Aorta (tissue), 5 donors: ENCODE measurements around the gene LRP1B. TPM values are rescaled to one million over a fixed set of nuclear protein-coding genes. Genes with fewer than 3 reads are reported as not detected.

ENCODE experiments used
- ATAC-seq: fragments of 200-7000 bp; cut with Tn5 transposase; one replicate; pipeline ENCODE4 v1.9.1; 2022; ENCODE audit warnings: moderate library complexity; ENCODE audit not compliant: low FRiP score
- DNase-seq, 2 donors: peaks; one replicate each; pipeline ENCODE4 v3.0.0-alpha.2; 2020
- H3K27ac ChIP-seq, 2 donors: one replicate each; pipeline ENCODE4 v1.5.1; 2013; ENCODE audit warnings: low read length in 2 of 2, mild to moderate bottlenecking in 2 of 2, moderate library complexity in 2 of 2, control low read depth in 1 of 2, inconsistent platforms in 1 of 2, low read depth in 1 of 2
- H3K27me3 ChIP-seq, 2 donors: one replicate each; pipeline ENCODE4 v1.6.1; 2013; ENCODE audit warnings: control low read depth in 1 of 2, low read length in 1 of 2, mild to moderate bottlenecking in 1 of 2, moderate library complexity in 1 of 2; ENCODE audit not compliant: insufficient read depth in 2 of 2, control insufficient read depth in 1 of 2
- H3K36me3 ChIP-seq, 2 donors: one replicate each; pipeline ENCODE4 v1.6.1; 2013; ENCODE audit warnings: control low read depth in 1 of 2, low read length in 1 of 2, mild to moderate bottlenecking in 1 of 2; ENCODE audit not compliant: insufficient read depth in 2 of 2, control insufficient read depth in 1 of 2
- H3K4me1 ChIP-seq, 2 donors: one replicate each; pipeline ENCODE4 v1.6.1; 2013; ENCODE audit warnings: low read length in 2 of 2, control low read depth in 1 of 2, mild to moderate bottlenecking in 1 of 2, moderate library complexity in 1 of 2; ENCODE audit not compliant: insufficient read depth in 2 of 2, control insufficient read depth in 1 of 2
- H3K4me3 ChIP-seq, 2 donors: one replicate each; pipeline ENCODE4 v1.5.1; 2013; ENCODE audit warnings: low read length in 2 of 2, control low read depth in 1 of 2, mild to moderate bottlenecking in 1 of 2
- H3K9me3 ChIP-seq: one replicate; pipeline ENCODE4 v1.6.1; 2013; ENCODE audit warnings: mild to moderate bottlenecking, low read length; ENCODE audit not compliant: control insufficient read depth
- WGBS, 2 donors: extraction: QIAGEN DNeasy Blood & Tissue Kit; methylation state at CpG; one replicate each; pipeline ENCODE4 v1.1.7; 2013; 5-methylcytosine and 5-hydroxymethylcytosine counted together
- intact Hi-C, 2 donors: fragments of 100-400 bp; cut with DNase I; formaldehyde crosslinking; loops; one replicate each; pipeline versions ENCODE4 v1.14.2 to v1.15.0; 2022
- long read RNA-seq, 2 donors: library from polyadenylated mRNA; unstranded; transcript quantifications; one replicate each; pipeline ENCODE4 v2.0.0, GENCODE V29; 2020 to 2021
- polyA plus RNA-seq, 2 donors: library from polyadenylated mRNA; stranded (reverse); fragments of 200-250 nt; gene quantifications; one replicate each; pipeline ENCODE4 v1.2.3, GENCODE V29; 2013
- total RNA-seq, 2 donors: library from RNA; stranded (reverse); fragmentation: NEBNext Ultra II Directional; extraction: Animal tissue kit (Norgen Biotek cat#: 25700); gene quantifications; one replicate each; pipeline ENCODE4 v1.2.1, GENCODE V29; 2021
- donor health status: healthy with polysubstance abuse.
- donor health status: Bipolar disorder and iron deficiency.
- donor health status: DM: no; HTN: no; CAD: no.
- donor health status: DM: no; HTN: no; CAD: no.
- donor health status: DM: yes; HTN: yes; CAD: no.

LRP1B gene
- total RNA-seq (under 1 TPM; 0.33 to 0.94 TPM), polyA plus RNA-seq (not detected)
- long read RNA-seq, donor 1, partial matches to known transcripts, result 0 of 1 reads
- long read RNA-seq, donor 1, other reads (novel, unspliced or antisense), result 1 of 1 reads
- long read RNA-seq, donor 2, partial matches to known transcripts, result 0 of 2 reads
- long read RNA-seq, donor 2, other reads (novel, unspliced or antisense), result 2 of 2 reads

GRCh38 chr2:142131010-142131669, at the start of gene LRP1B:
TSS of gene LRP1B (minus strand) at chr2:142131016. CDS start at chr2:142130729, 287 bp downstream.
- DNase-seq (no peak), ATAC-seq (peak; percentile 42)
- H3K4me1 ChIP-seq, result peaks cover 0 to 2% of the 10 kb centered on the region in 2 donors
- WGBS, 2 donors, result 1 to 2% methylated on average over 21 of the region's 21 CpGs
- no peak within 1 kb of the TSS for H3K27ac ChIP-seq
- H3K36me3 ChIP-seq, result no peaks in the 10 kb centered on the region
- H3K27me3 ChIP-seq, result no peaks in the 10 kb centered on the region
- H3K4me3 ChIP-seq, result peak within 1 kb of the TSS; percentile 24 to 67
- intact Hi-C loops, result no loop called here
- no peaks in the 10 kb centered on the region for H3K9me3 ChIP-seq

GRCh38 chr2:142179686-142180085, 48.9 kb upstream of the LRP1B start:
- Histone ChIP-seq H3K9me3 (no peaks in the 10 kb centered on the region), H3K27me3 (no peaks in the 10 kb centered on the region), H3K4me3 (no peak overlapping the region), H3K4me1 (no peaks in the 10 kb centered on the region), H3K36me3 (no peaks in the 10 kb centered on the region), H3K27ac (no peak overlapping the region)
- no peak for ATAC-seq
- DNase-seq, result no peak
- WGBS, 2 donors, result 78 to 81% methylated on average over 1 of the region's 1 CpG
- intact Hi-C loops, result no loop called here

GRCh38 chr2:142178604-142179003, 47.8 kb upstream of the LRP1B start:
- no peaks in the 10 kb centered on the region for H3K9me3 ChIP-seq
- ATAC-seq (no peak), DNase-seq (no peak)
- intact Hi-C loops, result no loop called here
- no peaks in the 10 kb centered on the region for H3K36me3 ChIP-seq
- no peak overlapping the region for H3K4me3 ChIP-seq
- H3K27me3 ChIP-seq, result no peaks in the 10 kb centered on the region
- no peak overlapping the region for H3K27ac ChIP-seq
- WGBS, 2 donors, result 89 to 93% methylated on average over 1 of the region's 1 CpG
- H3K4me1 ChIP-seq, result no peaks in the 10 kb centered on the region

- H3K27me3 ChIP-seq, result no peaks in the 10 kb centered on the region
- DNase-seq (no peak), ATAC-seq (no peak)
- no peak overlapping the region for H3K4me3 ChIP-seq
- no peaks in the 10 kb centered on the region for H3K36me3 ChIP-seq
- intact Hi-C loops, result no loop called here
- WGBS, 2 donors, result 16 to 28% methylated on average over 1 of the region's 1 CpG
- no peak overlapping the region for H3K27ac ChIP-seq
- H3K9me3 ChIP-seq, result no peaks in the 10 kb centered on the region
- H3K4me1 ChIP-seq, result no peaks in the 10 kb centered on the region
Measured at GRCh38 chr2:142176941-142177340, 46.1 kb upstream of the LRP1B start.

- Histone ChIP-seq H3K4me1 (no peaks in the 10 kb centered on the region), H3K27me3 (no peaks in the 10 kb centered on the region), H3K4me3 (no peak overlapping the region), H3K9me3 (no peaks in the 10 kb centered on the region), H3K36me3 (no peaks in the 10 kb centered on the region), H3K27ac (no peak overlapping the region)
- WGBS, 2 donors, result 13 to 14% methylated on average over 1 of the region's 1 CpG
- DNase-seq (no peak), ATAC-seq (no peak)
- intact Hi-C loops, result no loop called here
Measured at GRCh38 chr2:142175813-142176338, 45.1 kb upstream of the LRP1B start.

GRCh38 chr2:142174176-142174575, 43.4 kb upstream of the LRP1B start:
- H3K4me1 ChIP-seq, result no peaks in the 10 kb centered on the region
- H3K4me3 ChIP-seq, result no peak overlapping the region
- intact Hi-C loops, result no loop called here
- no peak for DNase-seq
- no peaks in the 10 kb centered on the region for H3K9me3 ChIP-seq
- H3K27me3 ChIP-seq, result no peaks in the 10 kb centered on the region
- no peak overlapping the region for H3K27ac ChIP-seq
- no peak for ATAC-seq
- H3K36me3 ChIP-seq, result no peaks in the 10 kb centered on the region
- WGBS, 2 donors, result 34 to 38% methylated on average over 1 of the region's 1 CpG

- ATAC-seq (no peak), DNase-seq (no peak)
- Histone ChIP-seq H3K4me3 (no peak overlapping the region), H3K27me3 (no peaks in the 10 kb centered on the region), H3K36me3 (no peaks in the 10 kb centered on the region), H3K27ac (no peak overlapping the region), H3K4me1 (no peaks in the 10 kb centered on the region), H3K9me3 (no peaks in the 10 kb centered on the region)
- intact Hi-C loops, result no loop called here
- 68 to 69% methylated on average over 2 of the region's 2 CpGs for WGBS, 2 donors
Measured at GRCh38 chr2:142170847-142171246, 40.0 kb upstream of the LRP1B start.

- Histone ChIP-seq H3K36me3 (no peaks in the 10 kb centered on the region), H3K4me1 (no peaks in the 10 kb centered on the region), H3K9me3 (no peaks in the 10 kb centered on the region), H3K4me3 (no peak overlapping the region), H3K27me3 (no peaks in the 10 kb centered on the region), H3K27ac (no peak overlapping the region)
- 33 to 48% methylated on average over 3 of the region's 3 CpGs for WGBS, 2 donors
- ATAC-seq (no peak), DNase-seq (no peak)
- intact Hi-C loops, result no loop called here
Measured at GRCh38 chr2:142165790-142166189, 35.0 kb upstream of the LRP1B start.

GRCh38 chr2:142153601-142154000, 22.8 kb upstream of the LRP1B start:
- 24 to 39% methylated on average over 1 of the region's 1 CpG for WGBS, 2 donors
- ATAC-seq (no peak), DNase-seq (no peak)
- H3K4me1 ChIP-seq, result no peaks in the 10 kb centered on the region
- no peaks in the 10 kb centered on the region for H3K27me3 ChIP-seq
- no peaks in the 10 kb centered on the region for H3K9me3 ChIP-seq
- no peaks in the 10 kb centered on the region for H3K36me3 ChIP-seq
- no peak overlapping the region for H3K27ac ChIP-seq
- intact Hi-C loops, result no loop called here
- H3K4me3 ChIP-seq, result no peak overlapping the region
